ENCODE results near the gene MRPS34. TPM values are rescaled to one million over a fixed set of nuclear protein-coding genes. Genes with fewer than 3 reads are reported as not detected.

Gene MRPS34
- total RNA-seq, 4 donors from 2014 or later = 65.4 to 120 (median 90.0) TPM

DNA sequence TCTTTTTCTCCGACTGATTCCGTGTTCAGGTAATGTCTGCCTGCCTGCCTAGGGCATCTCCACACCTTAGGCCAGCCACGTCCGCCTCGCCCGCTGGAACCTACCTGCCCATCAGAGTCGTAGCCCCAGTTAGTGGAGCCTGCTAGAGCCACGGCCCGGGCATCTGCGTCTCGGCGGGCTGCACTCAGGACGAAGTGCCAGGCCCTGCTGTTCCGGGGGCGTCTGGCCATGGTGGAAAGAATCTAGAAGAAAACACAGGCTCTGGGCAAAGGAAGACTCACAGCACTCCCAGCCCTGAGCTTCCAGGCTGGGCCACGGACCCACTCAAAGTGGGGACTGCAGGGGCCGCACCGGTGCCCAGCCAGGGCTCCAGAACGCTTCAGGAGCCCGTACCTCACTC lies 8.3 kb upstream of the MRPS34 start:
- no peaks in the 10 kb centered on the region for H3K27me3 ChIP-seq
- H3K36me3 ChIP-seq = peaks cover 0 to 37% of the 10 kb centered on the region in 2 donors
- no peaks in the 10 kb centered on the region for H3K9me3 ChIP-seq
- TF ChIP-seq POLR2A (IDR thresholded peaks at IDR 0.05) = no peak
- no peak for TF ChIP-seq CTCF (IDR thresholded peaks at IDR 0.05 in 4 of 5, conservative IDR thresholded peaks at IDR 0.05 in 1 of 5)
- peaks cover 30 to 38% of the 10 kb centered on the region in 2 donors for H3K4me1 ChIP-seq
- intact Hi-C loops (cut with DNase I; ENCODE audit: low total_unique reads) (loop anchor here (5.0 kb wide), 3 partner anchors 74 to 169 kb away; partner anchors contain the start of genes CRAMP1, IFT140 and MAPK8IP3), in situ Hi-C loops (cut with MboI; ENCODE audit: low sequenced_read_pairs in 4 of 4) (no loop called here)
- H3K27ac ChIP-seq = peak overlapping the region; percentile 77 to 92 (median 84)
- peak overlapping the region; percentile 61 to 93 (median 78) for H3K4me3 ChIP-seq
- DNase-seq = no peak
- ATAC-seq = no peak

DNA sequence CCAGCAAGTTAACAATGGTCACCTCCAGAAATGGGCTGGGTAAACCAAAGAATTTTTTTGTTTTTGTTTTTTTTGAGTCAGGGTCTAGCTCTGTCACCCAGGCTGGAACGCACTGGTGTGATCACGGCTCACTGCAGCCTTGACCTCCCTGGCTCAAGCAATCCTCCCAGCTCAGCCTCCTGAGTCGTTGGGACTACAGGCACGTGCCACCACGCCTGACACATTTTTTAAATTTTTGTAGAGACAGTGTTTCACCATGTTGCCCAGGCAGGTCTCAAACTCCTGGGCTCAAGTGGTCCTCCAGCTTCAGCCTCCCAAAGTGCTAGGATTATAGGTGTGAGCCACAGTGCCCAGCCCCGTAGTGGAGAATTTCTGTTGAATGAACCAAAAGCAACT lies 7.7 kb upstream of the MRPS34 start:
- H3K27ac ChIP-seq = peak overlapping the region in 3 of 4 donors; percentile 7 to 92 (median 90)
- in situ Hi-C loops (cut with MboI; ENCODE audit: low sequenced_read_pairs in 4 of 4) = no loop called here
- H3K27me3 ChIP-seq = no peaks in the 10 kb centered on the region
- DNase-seq = no peak
- no peak for TF ChIP-seq CTCF (IDR thresholded peaks at IDR 0.05 in 4 of 5, conservative IDR thresholded peaks at IDR 0.05 in 1 of 5)
- TF ChIP-seq POLR2A (IDR thresholded peaks at IDR 0.05) = no peak
- peaks cover 30 to 38% of the 10 kb centered on the region in 2 donors for H3K4me1 ChIP-seq
- peaks cover 0 to 35% of the 10 kb centered on the region in 2 donors for H3K36me3 ChIP-seq
- no peaks in the 10 kb centered on the region for H3K9me3 ChIP-seq
- no peak for ATAC-seq
- intact Hi-C loops (cut with DNase I; ENCODE audit: low total_unique reads) = loop anchor here (5.0 kb wide), 3 partner anchors 73 to 168 kb away; partner anchors contain the start of genes CRAMP1, IFT140 and MAPK8IP3
- peak overlapping the region in 3 of 4 donors; percentile 61 to 93 (median 74) for H3K4me3 ChIP-seq

DNA sequence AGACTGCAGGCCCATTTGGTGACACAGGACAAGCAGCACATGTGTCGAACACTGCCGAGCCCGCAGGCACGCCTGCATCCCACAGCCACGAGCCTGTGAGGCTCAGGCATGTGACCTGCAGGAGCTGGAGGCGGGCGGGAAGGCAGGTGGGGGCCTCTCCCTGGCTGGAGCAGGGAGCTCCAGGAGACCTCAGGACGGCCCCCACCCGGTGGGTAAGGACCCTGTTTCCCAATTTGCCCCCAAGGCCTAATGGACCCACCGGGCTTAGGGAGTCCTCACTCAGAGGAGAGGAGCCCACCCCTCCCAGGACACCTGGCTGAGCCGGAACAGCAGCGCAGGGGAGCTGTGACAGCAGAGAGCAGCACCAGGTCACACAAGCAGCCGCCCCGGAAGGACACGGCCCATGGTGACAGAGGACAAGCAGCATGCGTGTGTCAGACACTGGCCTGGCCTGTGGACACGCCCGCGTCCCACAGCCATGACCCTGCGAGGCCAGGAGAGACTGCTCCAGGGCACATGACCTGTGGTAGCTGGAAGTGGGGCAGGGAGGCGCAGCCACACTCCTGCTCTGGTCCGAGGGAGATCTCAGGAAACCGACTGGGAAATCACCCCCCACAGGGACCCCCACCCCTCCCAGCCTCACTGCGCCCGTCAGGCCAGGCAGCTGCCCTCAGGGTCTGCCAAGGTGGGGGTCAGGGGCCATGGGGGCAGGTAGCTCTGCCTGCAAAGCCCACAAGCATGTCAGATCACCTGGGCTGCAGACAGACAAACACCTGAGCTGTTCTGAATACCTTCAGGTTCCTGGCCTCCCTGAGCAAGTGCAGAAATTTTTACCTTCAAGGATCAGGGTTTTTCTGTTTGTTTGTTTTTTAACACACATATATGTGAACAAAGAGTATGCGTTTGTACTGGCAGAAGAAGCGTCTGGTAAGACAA lies 7.1 kb upstream of the MRPS34 start:
- TF ChIP-seq CTCF (IDR thresholded peaks at IDR 0.05 in 4 of 5, conservative IDR thresholded peaks at IDR 0.05 in 1 of 5) (no peak), POLR2A (IDR thresholded peaks at IDR 0.05) (no peak)
- in situ Hi-C loops (cut with MboI; ENCODE audit: low sequenced_read_pairs in 4 of 4) (no loop called here), intact Hi-C loops (cut with DNase I; ENCODE audit: low total_unique reads) (loop anchor here (5.0 to 10.0 kb wide), 4 partner anchors 73 to 435 kb away; partner anchors contain the start of genes BRICD5, CRAMP1, IFT140 and MAPK8IP3)
- peak overlapping the region; percentile 7 to 92 (median 50) for H3K27ac ChIP-seq
- H3K9me3 ChIP-seq = no peaks in the 10 kb centered on the region
- H3K4me3 ChIP-seq = no peak overlapping the region
- no peak for DNase-seq
- ATAC-seq = no peak
- peaks cover 30 to 34% of the 10 kb centered on the region in 2 donors for H3K4me1 ChIP-seq
- H3K36me3 ChIP-seq = peaks cover 0 to 38% of the 10 kb centered on the region in 2 donors
- H3K27me3 ChIP-seq = no peaks in the 10 kb centered on the region

DNA sequence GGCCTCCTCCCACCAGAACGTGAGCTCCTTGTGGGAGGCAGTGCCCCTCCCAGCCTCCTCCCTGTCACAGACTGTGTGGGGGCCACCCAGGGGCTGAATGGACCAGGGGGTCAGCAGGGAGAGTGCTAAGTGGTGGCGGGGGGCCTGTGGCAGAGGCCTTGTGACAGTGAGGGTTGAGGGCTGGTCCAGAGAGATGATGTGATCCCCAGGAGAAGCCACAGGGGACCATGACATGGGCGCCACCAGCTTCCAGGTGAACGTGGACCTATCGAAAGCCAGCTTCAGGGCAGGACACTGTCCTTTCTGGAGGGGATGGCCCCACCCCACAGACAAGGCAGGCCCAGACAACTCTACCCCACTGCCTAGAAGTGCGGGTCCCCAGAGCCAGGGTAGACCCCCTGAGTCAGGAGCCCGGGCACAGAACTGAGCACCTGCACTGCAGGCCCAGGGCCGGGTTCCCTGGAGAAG lies 6.3 kb upstream of the MRPS34 start:
- DNase-seq (no peak), ATAC-seq (no peak)
- peaks cover 0 to 38% of the 10 kb centered on the region in 2 donors for H3K36me3 ChIP-seq
- intact Hi-C loops (cut with DNase I; ENCODE audit: low total_unique reads) = loop anchor here (10.0 kb wide), 1 partner anchor 436 kb away; the partner anchor contains the start of genes BRICD5 and PGP
- in situ Hi-C loops (cut with MboI; ENCODE audit: low sequenced_read_pairs in 4 of 4) = no loop called here
- no peak overlapping the region for H3K4me3 ChIP-seq
- peak overlapping the region; percentile 11 to 92 (median 51) for H3K27ac ChIP-seq
- H3K4me1 ChIP-seq = peaks cover 33 to 39% of the 10 kb centered on the region in 2 donors
- TF ChIP-seq POLR2A (IDR thresholded peaks at IDR 0.05) = no peak
- TF ChIP-seq CTCF (IDR thresholded peaks at IDR 0.05 in 4 of 5, conservative IDR thresholded peaks at IDR 0.05 in 1 of 5) = no peak
- H3K9me3 ChIP-seq = no peaks in the 10 kb centered on the region
- H3K27me3 ChIP-seq = no peaks in the 10 kb centered on the region

Data from gastrocnemius medialis (tissue), 4 donors.